GM23338 (cell line): ENCODE results near the gene GRIA1. TPM values are rescaled to one million over a fixed set of nuclear protein-coding genes. Genes with fewer than 3 reads are reported as not detected.
"Not testable (repeated sequence)": the region's sequence is repeated elsewhere in the genome, so short reads cannot be mapped to it uniquely, and the experiment has no call there.

Source experiments
- ATAC-seq: fragments of 200-7000 bp; cut with Tn5 transposase; 3 replicates; pipeline ENCODE4 v1.9.1; 2020
- DNase-seq: peaks from one replicate; pipeline ENCODE4 v3.0.0-alpha.2; 2015; ENCODE audit warnings: low spot score
- H2AFZ ChIP-seq: fragments of 200-600 bp; sonication (generic); 2 replicates; pipeline ENCODE4 v1.8.0; 2016; ENCODE audit warnings: antibody characterized with exemption, mild to moderate bottlenecking, moderate library complexity
- H3F3A ChIP-seq: fragments of 200-600 bp; sonication (generic); replicated peaks from 2 replicates; pipeline ENCODE4 v1.8.0; 2017; ENCODE audit warnings: antibody characterized with exemption, mixed run types, low read depth
- H3K27ac ChIP-seq: fragments of 200-600 bp; sonication (generic); 2 replicates; pipeline ENCODE4 v1.6.1; 2016; ENCODE audit warnings: low read depth
- H3K27me3 ChIP-seq: fragments of 200-600 bp; sonication (generic); 2 replicates; pipeline ENCODE4 v1.8.0; 2016; ENCODE audit warnings: mild to moderate bottlenecking, mixed run types, moderate library complexity; ENCODE audit not compliant: insufficient read depth
- H3K36me3 ChIP-seq: fragments of 200-600 bp; sonication (generic); 2 replicates; pipeline ENCODE4 v1.8.0; 2016; ENCODE audit warnings: mild to moderate bottlenecking; ENCODE audit not compliant: insufficient read depth
- H3K4me1 ChIP-seq: fragments of 200-600 bp; sonication (generic); 2 replicates; pipeline ENCODE4 v1.8.0; 2016; ENCODE audit warnings: mild to moderate bottlenecking, moderate library complexity; ENCODE audit not compliant: insufficient read depth
- H3K4me2 ChIP-seq: fragments of 200-600 bp; sonication (generic); 2 replicates; pipeline ENCODE4 v1.7.1; 2017; ENCODE audit warnings: mixed run types
- H3K4me3 ChIP-seq: fragments of 200-600 bp; sonication (generic); 2 replicates; pipeline ENCODE4 v1.6.1; 2016; ENCODE audit warnings: mixed run types
- H3K79me2 ChIP-seq: fragments of 200-600 bp; sonication (generic); replicated peaks from 2 replicates; pipeline ENCODE4 v1.8.0; 2017; ENCODE audit warnings: mild to moderate bottlenecking; ENCODE audit not compliant: insufficient read depth
- H3K9me2 ChIP-seq: fragments of 200-600 bp; sonication (generic); 2 replicates; pipeline ENCODE4 v1.8.0; 2017; ENCODE audit not compliant: insufficient read depth
- H4K20me1 ChIP-seq: fragments of 200-600 bp; sonication (generic); replicated peaks from 2 replicates; pipeline ENCODE4 v1.8.0; 2017; ENCODE audit warnings: mild to moderate bottlenecking; ENCODE audit not compliant: insufficient read depth
- H3K27ac Mint-ChIP-seq: 2 replicates; pipeline ENCODE4 v1.8.0; 2020; ENCODE audit warnings: inconsistent platforms, mild to moderate bottlenecking, moderate library complexity, mixed read lengths
- H3K27me3 Mint-ChIP-seq: 3 replicates; pipeline ENCODE4 v1.8.0; 2022; ENCODE audit warnings: low read depth, mild to moderate bottlenecking, moderate library complexity, mixed read lengths, inconsistent platforms; ENCODE audit not compliant: insufficient read depth, poor library complexity
- H3K36me3 Mint-ChIP-seq: 3 replicates; pipeline ENCODE4 v1.8.0; 2021; ENCODE audit warnings: low read depth, mild to moderate bottlenecking, inconsistent platforms, moderate library complexity, mixed read lengths
- H3K4me1 Mint-ChIP-seq: 3 replicates; pipeline ENCODE4 v1.8.0; 2020; ENCODE audit warnings: mild to moderate bottlenecking, inconsistent platforms, mixed read lengths
- H3K4me3 Mint-ChIP-seq: 3 replicates; pipeline ENCODE4 v1.8.0; 2021; ENCODE audit warnings: moderate library complexity, mild to moderate bottlenecking, inconsistent platforms, mixed read lengths
- H3K9me3 Mint-ChIP-seq: 3 replicates; pipeline ENCODE4 v1.8.0; 2020; ENCODE audit warnings: moderate library complexity, mild to moderate bottlenecking, inconsistent platforms, mixed read lengths
- EZH2 ChIP-seq: fragments of 200-600 bp; sonication (generic); IDR thresholded peaks from one replicate; pipeline ENCODE4 v1.8.0; 2017; ENCODE audit warnings: antibody characterized with exemption, mild to moderate bottlenecking, low read depth; ENCODE audit not compliant: unreplicated experiment
- POLR2AphosphoS5 ChIP-seq: IDR thresholded peaks from 2 replicates; pipeline ENCODE4 v1.6.1; 2016; ENCODE audit warnings: antibody characterized with exemption, low read depth
- polyA plus RNA-seq: library from polyadenylated mRNA; unstranded; fragments of >200 nt; fragmentation: Nextera tagmentation; extraction: Ambion mirVana; gene quantifications from 2 replicates; pipeline ENCODE4 v1.2.1, GENCODE V29; 2016
- total RNA-seq: library from RNA; depleted of rRNA; stranded (reverse); fragments of >200 nt; shearing (Covaris generic); gene quantifications from 2 replicates; pipeline ENCODE4 v1.2.3, GENCODE V29; 2014
- TF ChIP-seq, protein P1 (sequence below): IDR thresholded peaks from one replicate; pipeline ENCODE4 v1.6.1; 2018; ENCODE audit warnings: antibody characterized with exemption; ENCODE audit not compliant: unreplicated experiment

The GRIA1 gene
- total and polyA plus RNA-seq, 2 experiments from 2014 or later = 1.0 to 1.7 TPM

DNA sequence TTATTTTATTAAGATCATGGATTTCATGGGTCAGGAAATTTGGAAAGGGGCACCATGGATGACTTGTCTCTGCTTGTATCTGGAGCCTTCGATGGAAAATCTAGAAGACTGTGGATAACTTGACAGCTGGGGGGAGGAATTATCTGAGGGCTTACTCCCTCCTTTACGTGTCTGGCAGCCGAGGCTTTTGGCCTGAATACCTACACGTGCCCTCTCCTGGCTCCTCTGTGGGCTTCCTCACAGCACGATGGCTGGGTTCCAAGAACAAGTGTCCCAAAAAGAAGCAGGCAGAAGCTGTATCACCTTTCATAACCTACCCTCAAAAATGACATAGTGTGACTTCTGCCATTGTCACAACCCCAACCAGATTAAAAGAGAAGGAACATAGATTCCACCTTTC is 228.9 kb downstream of the GRIA1 start:
- Histone ChIP-seq H3K79me2 (no peaks in the 10 kb centered on the region), H3F3A (no peaks in the 10 kb centered on the region), H3K4me1 (no peaks in the 10 kb centered on the region), H4K20me1 (no peaks in the 10 kb centered on the region), H3K9me2 (peaks cover 6% of the 10 kb centered on the region), H3K4me2 (no peak overlapping the region), H3K36me3 (no peaks in the 10 kb centered on the region; the same call in 1 of the 2 replicates), H2AFZ (no peak overlapping the region), H3K27ac (no peak overlapping the region), H3K4me3 (no peak overlapping the region), H3K27me3 (no peaks in the 10 kb centered on the region)
- Mint-ChIP-seq H3K27me3 (peaks cover 2% of the 10 kb centered on the region), H3K4me1 (no peaks in the 10 kb centered on the region), H3K27ac (no peak overlapping the region), H3K36me3 (peaks cover 15% of the 10 kb centered on the region), H3K9me3 (peaks cover 19% of the 10 kb centered on the region), H3K4me3 (no peak overlapping the region)
- DNase-seq (no peak), ATAC-seq (no peak)
- TF ChIP-seq POLR2AphosphoS5 = no peak
- TF ChIP-seq, protein P1, sequence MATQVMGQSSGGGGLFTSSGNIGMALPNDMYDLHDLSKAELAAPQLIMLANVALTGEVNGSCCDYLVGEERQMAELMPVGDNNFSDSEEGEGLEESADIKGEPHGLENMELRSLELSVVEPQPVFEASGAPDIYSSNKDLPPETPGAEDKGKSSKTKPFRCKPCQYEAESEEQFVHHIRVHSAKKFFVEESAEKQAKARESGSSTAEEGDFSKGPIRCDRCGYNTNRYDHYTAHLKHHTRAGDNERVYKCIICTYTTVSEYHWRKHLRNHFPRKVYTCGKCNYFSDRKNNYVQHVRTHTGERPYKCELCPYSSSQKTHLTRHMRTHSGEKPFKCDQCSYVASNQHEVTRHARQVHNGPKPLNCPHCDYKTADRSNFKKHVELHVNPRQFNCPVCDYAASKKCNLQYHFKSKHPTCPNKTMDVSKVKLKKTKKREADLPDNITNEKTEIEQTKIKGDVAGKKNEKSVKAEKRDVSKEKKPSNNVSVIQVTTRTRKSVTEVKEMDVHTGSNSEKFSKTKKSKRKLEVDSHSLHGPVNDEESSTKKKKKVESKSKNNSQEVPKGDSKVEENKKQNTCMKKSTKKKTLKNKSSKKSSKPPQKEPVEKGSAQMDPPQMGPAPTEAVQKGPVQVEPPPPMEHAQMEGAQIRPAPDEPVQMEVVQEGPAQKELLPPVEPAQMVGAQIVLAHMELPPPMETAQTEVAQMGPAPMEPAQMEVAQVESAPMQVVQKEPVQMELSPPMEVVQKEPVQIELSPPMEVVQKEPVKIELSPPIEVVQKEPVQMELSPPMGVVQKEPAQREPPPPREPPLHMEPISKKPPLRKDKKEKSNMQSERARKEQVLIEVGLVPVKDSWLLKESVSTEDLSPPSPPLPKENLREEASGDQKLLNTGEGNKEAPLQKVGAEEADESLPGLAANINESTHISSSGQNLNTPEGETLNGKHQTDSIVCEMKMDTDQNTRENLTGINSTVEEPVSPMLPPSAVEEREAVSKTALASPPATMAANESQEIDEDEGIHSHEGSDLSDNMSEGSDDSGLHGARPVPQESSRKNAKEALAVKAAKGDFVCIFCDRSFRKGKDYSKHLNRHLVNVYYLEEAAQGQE = no peak

DNA sequence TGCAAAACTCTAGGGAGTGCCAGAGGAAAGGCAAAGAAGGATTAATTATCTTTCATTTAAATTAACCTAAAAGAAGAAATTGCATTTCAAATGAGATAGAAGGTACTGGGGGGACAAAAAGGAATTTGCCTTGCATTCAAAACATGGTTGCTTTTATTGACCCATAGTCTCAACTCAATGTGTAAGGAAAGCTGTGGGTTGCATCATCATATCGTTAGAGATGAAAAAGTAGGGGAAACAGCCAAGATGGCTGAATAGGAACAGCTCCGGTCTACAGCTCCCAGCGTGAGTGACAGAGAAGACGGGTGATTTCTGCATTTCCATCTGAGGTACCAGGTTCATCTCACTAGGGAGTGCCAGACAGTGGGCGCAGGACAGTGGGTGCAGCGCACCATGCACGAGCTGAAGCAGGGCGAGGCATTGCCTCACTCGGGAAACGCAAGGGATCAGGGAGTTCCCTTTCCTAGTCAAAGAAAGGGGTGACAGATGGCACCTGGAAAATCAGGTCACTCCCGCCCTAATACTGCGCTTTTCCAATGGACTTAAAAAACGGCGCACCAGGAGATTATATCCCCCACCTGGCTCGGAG is 232.6 kb downstream of the GRIA1 start:
- not testable (repeated sequence) for H3K27ac ChIP-seq, H3K4me3 Mint-ChIP-seq

DNA sequence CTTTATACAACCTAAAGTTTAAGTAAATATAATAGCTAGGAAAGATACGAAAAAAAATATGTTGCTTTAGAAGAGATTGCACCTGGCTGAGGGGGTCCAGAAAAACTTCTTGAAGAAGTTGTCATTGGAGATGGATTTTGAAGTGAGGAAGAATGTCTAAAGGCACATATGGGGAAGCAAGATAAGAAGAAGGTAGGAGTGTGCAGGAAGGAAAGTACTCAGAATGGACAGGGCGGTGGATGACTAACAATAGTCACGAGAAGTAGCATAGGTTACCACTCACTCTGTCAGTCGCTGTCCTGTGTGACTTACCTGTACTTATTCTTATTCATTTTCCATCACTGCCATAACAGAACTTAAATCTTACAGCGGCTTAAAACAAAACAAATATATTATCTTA is 251.6 kb downstream of the GRIA1 start:
- Histone ChIP-seq H3K79me2 (no peaks in the 10 kb centered on the region), H2AFZ (no peak overlapping the region), H3K9me2 (peaks cover 3% of the 10 kb centered on the region; the same call in 1 of the 2 replicates), H3K36me3 (no peaks in the 10 kb centered on the region), H3K4me2 (no peak overlapping the region), H3K27me3 (no peaks in the 10 kb centered on the region), H3K27ac (no peak overlapping the region), H4K20me1 (no peaks in the 10 kb centered on the region), H3F3A (no peaks in the 10 kb centered on the region), H3K4me1 (no peaks in the 10 kb centered on the region), H3K4me3 (no peak overlapping the region)
- ATAC-seq = no peak
- no peaks in the 10 kb centered on the region for H3K4me1 Mint-ChIP-seq
- no peaks in the 10 kb centered on the region for H3K27me3 Mint-ChIP-seq
- H3K36me3 Mint-ChIP-seq = no peaks in the 10 kb centered on the region
- TF ChIP-seq EZH2 = no peak
- H3K9me3 Mint-ChIP-seq = 0 out of 3 replicates have a peak, but pooled peaks cover 2% of the 10 kb centered on the region
- no peak overlapping the region for H3K4me3 Mint-ChIP-seq
- DNase-seq = no peak
- H3K27ac Mint-ChIP-seq = no peak overlapping the region

More for the DNA sequence above, 232.6 kb downstream of the GRIA1 start:
- not testable (repeated sequence) for ATAC-seq, H2AFZ ChIP-seq, H3K9me2 ChIP-seq, DNase-seq, H4K20me1 ChIP-seq, H3K4me1 Mint-ChIP-seq, H3K79me2 ChIP-seq, H3K27me3 Mint-ChIP-seq, H3K4me2 ChIP-seq, H3F3A ChIP-seq, H3K4me1 ChIP-seq, H3K36me3 ChIP-seq, H3K27ac Mint-ChIP-seq, H3K4me3 ChIP-seq, H3K27me3 ChIP-seq
- Mint-ChIP-seq H3K9me3 (peaks cover 22% of the 10 kb centered on the region), H3K36me3 (peaks cover 15% of the 10 kb centered on the region)
